ENCODE results near the gene USP20. TPM values are rescaled to one million over a fixed set of nuclear protein-coding genes. Genes with fewer than 3 reads are reported as not detected.

The USP20 gene
- polyA plus RNA-seq, 1 of the 3 experiments (the other 2 are of a cell fraction) = 22.5 TPM

GRCh38 chr9:129865668-129866320 lies 30.5 kb downstream of the USP20 start (continued):
- TF ChIP-seq ZBTB33 (IDR thresholded peaks at IDR 0.05; ENCODE audit: borderline replicate concordance, low read depth) (no peak), SMC3 (IDR thresholded peaks at IDR 0.05; ENCODE audit: low read depth, low read length) (no peak), CHD2 (IDR thresholded peaks at IDR 0.05; ENCODE audit: low read length, partially characterized antibody) (no peak), REST (IDR thresholded peaks at IDR 0.05; ENCODE audit: low read depth, low read length) (no peak), NFIC (IDR thresholded peaks at IDR 0.05; ENCODE audit: borderline replicate concordance) (no peak), MXI1 (IDR thresholded peaks at IDR 0.05; ENCODE audit: low read depth, low read length) (no peak), YY1 (IDR thresholded peaks at IDR 0.05; ENCODE audit: low read depth) (no peak)

GRCh38 chr9:129866394-129867135 lies 31.3 kb downstream of the USP20 start:
- H3K27ac ChIP-seq (ENCODE audit: low read depth in 2 of 2, low read length in 1 of 2) = no peak overlapping the region
- H3F3A ChIP-seq (replicated peaks; ENCODE audit: insufficient read depth) = no peaks in the 10 kb centered on the region
- H3K4me1 ChIP-seq (ENCODE audit: control insufficient read depth in 1 of 2, insufficient read depth in 2 of 2, low read depth in 1 of 2, low read length in 1 of 2) = peaks cover 0 to 18% of the 10 kb centered on the region in 2 experiments; a peak in 1 of 4 replicates
- H3K4me2 ChIP-seq = no peak overlapping the region
- H3K79me2 ChIP-seq (ENCODE audit: insufficient read depth) = no peaks in the 10 kb centered on the region
- no peak overlapping the region for H3K9ac ChIP-seq
- no peaks in the 10 kb centered on the region for H4K20me1 ChIP-seq (ENCODE audit: insufficient read depth)
- no peak overlapping the region for H2AFZ ChIP-seq (ENCODE audit: low read depth)
- H3K9me3 ChIP-seq = no peaks in the 10 kb centered on the region
- H3K27me3 ChIP-seq (ENCODE audit: insufficient read depth) = no peaks in the 10 kb centered on the region
- ChIA-PET POLR2A (no interaction called here), CTCF (interaction anchor here (1.2 kb wide), 2 partner anchors 14 to 20 kb away, joined by 4 read pairs; no protein-coding TSS in a partner anchor)
- no peaks in the 10 kb centered on the region for H3K9me2 ChIP-seq
- TF ChIP-seq JUND (IDR thresholded peaks at IDR 0.05) (no peak), RXRA (IDR thresholded peaks at IDR 0.05; ENCODE audit: borderline replicate concordance, low read depth) (no peak), GATA2 (CRISPR knock-in tag; IDR thresholded peaks at IDR 0.05) (no peak), POLR2AphosphoS5 (IDR thresholded peaks at IDR 0.05; ENCODE audit: low read depth, low read length) (no peak), MEF2A (IDR thresholded peaks at IDR 0.05; ENCODE audit: borderline replicate concordance, low read depth) (no peak), RCOR1 (IDR thresholded peaks at IDR 0.05; ENCODE audit: low read length) (no peak), MAX (IDR thresholded peaks at IDR 0.05; ENCODE audit: low read depth) (no peak), ELF1 (IDR thresholded peaks at IDR 0.05) (no peak), PBX3 (IDR thresholded peaks at IDR 0.05) (no peak), NRF1 (IDR thresholded peaks at IDR 0.05; ENCODE audit: low read depth, low read length) (no peak), YY1 (IDR thresholded peaks at IDR 0.05; ENCODE audit: low read depth) (no peak), RAD21 (IDR thresholded peaks at IDR 0.05; ENCODE audit: low read length) (no peak), USF2 (IDR thresholded peaks at IDR 0.05; ENCODE audit: borderline replicate concordance, low read depth, low read length) (no peak), CHD2 (IDR thresholded peaks at IDR 0.05; ENCODE audit: low read length, partially characterized antibody) (no peak), MXI1 (IDR thresholded peaks at IDR 0.05; ENCODE audit: low read depth, low read length) (no peak)
- no peak overlapping the region for H3K4me3 ChIP-seq (ENCODE audit: low read depth in 2 of 2, low read length in 1 of 2)
- WGBS (ENCODE audit: low lambda C conversion rate) = 90% methylated on average over 15 of the region's 17 CpGs
- DNase-seq = no peak
- peaks cover 5 to 12% of the 10 kb centered on the region in 2 experiments for H3K36me3 ChIP-seq (replicated peaks in 1 of 2; ENCODE audit: control insufficient read depth in 1 of 2, insufficient read depth in 2 of 2, low read length in 1 of 2)
